ENCODE data around the gene PKIB.
A peak's percentile ranks its signal among the peaks of the same experiment; 100 is the strongest.

Gene PKIB

GRCh38 chr6:122718616-122719015 is 108.4 kb downstream of the PKIB start:
- Histone ChIP-seq H3K56ac (ENCODE audit: low read length) (no peak overlapping the region), H3K23ac (ENCODE audit: low read length) (no peak overlapping the region), H3K4me3 (ENCODE audit: low read length) (no peak overlapping the region), H3K4me2 (ENCODE audit: low read length) (no peak overlapping the region), H3K27me3 (ENCODE audit: insufficient read depth, low read length, poor library complexity) (no peaks in the 10 kb centered on the region), H3K4me1 (ENCODE audit: control insufficient read depth, low read depth, low read length) (no peaks in the 10 kb centered on the region), H3K4ac (ENCODE audit: low read depth, low read length) (no peak overlapping the region), H2BK5ac (ENCODE audit: low read length) (no peak overlapping the region), H2BK120ac (ENCODE audit: low read depth, low read length) (no peak overlapping the region), H3K79me2 (ENCODE audit: control insufficient read depth, insufficient read depth, low read length) (no peaks in the 10 kb centered on the region), H3K9ac (ENCODE audit: low read length) (no peak overlapping the region), H3K18ac (ENCODE audit: low read length) (no peak overlapping the region), H4K8ac (ENCODE audit: low read depth, low read length) (no peak overlapping the region), H3K79me1 (ENCODE audit: low read length) (no peaks in the 10 kb centered on the region), H3K36me3 (ENCODE audit: control insufficient read depth, insufficient read depth, low read length) (no peaks in the 10 kb centered on the region), H2AK5ac (ENCODE audit: low read length) (no peak overlapping the region), H4K5ac (ENCODE audit: low read length) (no peak overlapping the region), H2BK15ac (replicated peaks; ENCODE audit: low read depth) (no peak overlapping the region), H3K27ac (ENCODE audit: low read depth, low read length) (no peak overlapping the region)
- DNase-seq = no peak
- WGBS (ENCODE audit: extremely low coverage, insufficient coverage, low lambda C conversion rate) = 100% methylated on average over 1 of the region's 4 CpGs

GRCh38 chr6:122719176-122719575 is 109.0 kb downstream of the PKIB start:
- no peaks in the 10 kb centered on the region for H3K4me1 ChIP-seq (ENCODE audit: control insufficient read depth, low read depth, low read length)
- no peak overlapping the region for H3K27ac ChIP-seq (ENCODE audit: low read depth, low read length)
- no peak overlapping the region for H2BK120ac ChIP-seq (ENCODE audit: low read depth, low read length)
- DNase-seq = no peak
- no peak overlapping the region for H2AK5ac ChIP-seq (ENCODE audit: low read length)
- no peak overlapping the region for H4K8ac ChIP-seq (ENCODE audit: low read depth, low read length)
- H3K9ac ChIP-seq (ENCODE audit: low read length) = no peak overlapping the region
- no peaks in the 10 kb centered on the region for H3K27me3 ChIP-seq (ENCODE audit: insufficient read depth, low read length, poor library complexity)
- H3K23ac ChIP-seq (ENCODE audit: low read length) = no peak overlapping the region
- no peak overlapping the region for H4K5ac ChIP-seq (ENCODE audit: low read length)
- no peaks in the 10 kb centered on the region for H3K36me3 ChIP-seq (ENCODE audit: control insufficient read depth, insufficient read depth, low read length)
- H3K79me1 ChIP-seq (ENCODE audit: low read length) = no peaks in the 10 kb centered on the region
- H3K79me2 ChIP-seq (ENCODE audit: control insufficient read depth, insufficient read depth, low read length) = no peaks in the 10 kb centered on the region
- H3K18ac ChIP-seq (ENCODE audit: low read length) = no peak overlapping the region
- H3K4me2 ChIP-seq (ENCODE audit: low read length) = no peak overlapping the region
- H2BK15ac ChIP-seq (replicated peaks; ENCODE audit: low read depth) = no peak overlapping the region
- H2BK5ac ChIP-seq (ENCODE audit: low read length) = no peak overlapping the region
- H3K4ac ChIP-seq (ENCODE audit: low read depth, low read length) = no peak overlapping the region
- no peak overlapping the region for H3K4me3 ChIP-seq (ENCODE audit: low read length)
- no peak overlapping the region for H3K56ac ChIP-seq (ENCODE audit: low read length)

GRCh38 chr6:122722746-122723145 is 112.5 kb downstream of the PKIB start:
- Histone ChIP-seq H3K27ac (ENCODE audit: low read depth, low read length) (no peak overlapping the region), H3K4me1 (ENCODE audit: control insufficient read depth, low read depth, low read length) (peaks cover 3% of the 10 kb centered on the region)
- WGBS (ENCODE audit: extremely low coverage, insufficient coverage, low lambda C conversion rate) = no CpG with 5 or more reads among the region's 4 CpGs

GRCh38 chr6:122726649-122727048 is 116.4 kb downstream of the PKIB start:
- Histone ChIP-seq H3K4me2 (ENCODE audit: low read length) (no peak overlapping the region), H3K23ac (ENCODE audit: low read length) (no peak overlapping the region), H3K79me2 (ENCODE audit: control insufficient read depth, insufficient read depth, low read length) (no peaks in the 10 kb centered on the region), H3K27ac (ENCODE audit: low read depth, low read length) (no peak overlapping the region), H3K56ac (ENCODE audit: low read length) (no peak overlapping the region), H2BK15ac (replicated peaks; ENCODE audit: low read depth) (no peak overlapping the region), H4K8ac (ENCODE audit: low read depth, low read length) (no peak overlapping the region), H3K27me3 (ENCODE audit: insufficient read depth, low read length, poor library complexity) (no peaks in the 10 kb centered on the region), H3K18ac (ENCODE audit: low read length) (no peak overlapping the region), H2BK120ac (ENCODE audit: low read depth, low read length) (no peak overlapping the region), H3K36me3 (ENCODE audit: control insufficient read depth, insufficient read depth, low read length) (no peaks in the 10 kb centered on the region), H4K5ac (ENCODE audit: low read length) (no peak overlapping the region), H2AK5ac (ENCODE audit: low read length) (no peak overlapping the region), H3K4ac (ENCODE audit: low read depth, low read length) (no peak overlapping the region), H3K4me1 (ENCODE audit: control insufficient read depth, low read depth, low read length) (peaks cover 3% of the 10 kb centered on the region), H3K4me3 (ENCODE audit: low read length) (no peak overlapping the region), H2BK5ac (ENCODE audit: low read length) (no peak overlapping the region), H3K79me1 (ENCODE audit: low read length) (no peaks in the 10 kb centered on the region), H3K9ac (ENCODE audit: low read length) (no peak overlapping the region)
- WGBS (ENCODE audit: extremely low coverage, insufficient coverage, low lambda C conversion rate) = no CpG with 5 or more reads among the region's 2 CpGs
- DNase-seq = peak; percentile 68

More at GRCh38 chr6:122722746-122723145, 112.5 kb downstream of the PKIB start:
- H4K8ac ChIP-seq (ENCODE audit: low read depth, low read length) = no peak overlapping the region
- no peak overlapping the region for H2BK5ac ChIP-seq (ENCODE audit: low read length)
- no peak overlapping the region for H4K5ac ChIP-seq (ENCODE audit: low read length)
- no peak overlapping the region for H3K23ac ChIP-seq (ENCODE audit: low read length)
- H3K18ac ChIP-seq (ENCODE audit: low read length) = no peak overlapping the region
- H3K36me3 ChIP-seq (ENCODE audit: control insufficient read depth, insufficient read depth, low read length) = no peaks in the 10 kb centered on the region
- H2BK15ac ChIP-seq (replicated peaks; ENCODE audit: low read depth) = no peak overlapping the region
- no peaks in the 10 kb centered on the region for H3K79me1 ChIP-seq (ENCODE audit: low read length)
- no peak overlapping the region for H3K56ac ChIP-seq (ENCODE audit: low read length)
- no peak overlapping the region for H2AK5ac ChIP-seq (ENCODE audit: low read length)
- no peak overlapping the region for H3K9ac ChIP-seq (ENCODE audit: low read length)
- no peak overlapping the region for H3K4me3 ChIP-seq (ENCODE audit: low read length)
- H2BK120ac ChIP-seq (ENCODE audit: low read depth, low read length) = no peak overlapping the region
- no peak for DNase-seq
- no peaks in the 10 kb centered on the region for H3K79me2 ChIP-seq (ENCODE audit: control insufficient read depth, insufficient read depth, low read length)
- no peaks in the 10 kb centered on the region for H3K27me3 ChIP-seq (ENCODE audit: insufficient read depth, low read length, poor library complexity)
- H3K4me2 ChIP-seq (ENCODE audit: low read length) = no peak overlapping the region
- H3K4ac ChIP-seq (ENCODE audit: low read depth, low read length) = no peak overlapping the region

GRCh38 chr6:122727244-122727643 is 117.0 kb downstream of the PKIB start:
- Histone ChIP-seq H3K18ac (ENCODE audit: low read length) (no peak overlapping the region), H3K27ac (ENCODE audit: low read depth, low read length) (no peak overlapping the region)
- DNase-seq = no peak

GRCh38 chr6:122730334-122730733 is 120.1 kb downstream of the PKIB start:
- Histone ChIP-seq H3K18ac (ENCODE audit: low read length) (no peak overlapping the region), H2BK15ac (replicated peaks; ENCODE audit: low read depth) (no peak overlapping the region), H4K8ac (ENCODE audit: low read depth, low read length) (no peak overlapping the region), H3K4ac (ENCODE audit: low read depth, low read length) (no peak overlapping the region), H4K5ac (ENCODE audit: low read length) (no peak overlapping the region), H3K27ac (ENCODE audit: low read depth, low read length) (no peak overlapping the region), H3K56ac (ENCODE audit: low read length) (no peak overlapping the region), H2BK5ac (ENCODE audit: low read length) (no peak overlapping the region), H3K4me1 (ENCODE audit: control insufficient read depth, low read depth, low read length) (peaks cover 3% of the 10 kb centered on the region), H3K27me3 (ENCODE audit: insufficient read depth, low read length, poor library complexity) (no peaks in the 10 kb centered on the region), H3K79me1 (ENCODE audit: low read length) (no peaks in the 10 kb centered on the region), H2AK5ac (ENCODE audit: low read length) (no peak overlapping the region), H3K4me3 (ENCODE audit: low read length) (no peak overlapping the region), H3K79me2 (ENCODE audit: control insufficient read depth, insufficient read depth, low read length) (no peaks in the 10 kb centered on the region), H3K9ac (ENCODE audit: low read length) (no peak overlapping the region), H3K4me2 (ENCODE audit: low read length) (no peak overlapping the region), H3K36me3 (ENCODE audit: control insufficient read depth, insufficient read depth, low read length) (no peaks in the 10 kb centered on the region), H2BK120ac (ENCODE audit: low read depth, low read length) (no peak overlapping the region), H3K23ac (ENCODE audit: low read length) (no peak overlapping the region)
- no CpG with 5 or more reads among the region's 3 CpGs for WGBS (ENCODE audit: extremely low coverage, insufficient coverage, low lambda C conversion rate)
- no peak for DNase-seq

More at GRCh38 chr6:122727244-122727643, 117.0 kb downstream of the PKIB start:
- no CpG with 5 or more reads among the region's 1 CpG for WGBS (ENCODE audit: extremely low coverage, insufficient coverage, low lambda C conversion rate)
- Histone ChIP-seq H3K56ac (ENCODE audit: low read length) (no peak overlapping the region), H3K36me3 (ENCODE audit: control insufficient read depth, insufficient read depth, low read length) (no peaks in the 10 kb centered on the region), H2BK15ac (replicated peaks; ENCODE audit: low read depth) (no peak overlapping the region), H3K79me1 (ENCODE audit: low read length) (no peaks in the 10 kb centered on the region), H2AK5ac (ENCODE audit: low read length) (no peak overlapping the region), H3K4ac (ENCODE audit: low read depth, low read length) (no peak overlapping the region), H4K5ac (ENCODE audit: low read length) (no peak overlapping the region), H3K4me1 (ENCODE audit: control insufficient read depth, low read depth, low read length) (peaks cover 3% of the 10 kb centered on the region), H3K23ac (ENCODE audit: low read length) (no peak overlapping the region), H2BK120ac (ENCODE audit: low read depth, low read length) (no peak overlapping the region), H3K4me3 (ENCODE audit: low read length) (no peak overlapping the region), H3K27me3 (ENCODE audit: insufficient read depth, low read length, poor library complexity) (no peaks in the 10 kb centered on the region), H3K9ac (ENCODE audit: low read length) (no peak overlapping the region), H4K8ac (ENCODE audit: low read depth, low read length) (no peak overlapping the region), H3K4me2 (ENCODE audit: low read length) (no peak overlapping the region), H2BK5ac (ENCODE audit: low read length) (no peak overlapping the region), H3K79me2 (ENCODE audit: control insufficient read depth, insufficient read depth, low read length) (no peaks in the 10 kb centered on the region)

Measured in mesendoderm (in vitro differentiated cells).